Prostate gland (tissue), 2 donors: ENCODE measurements around the gene NDUFC1.

Experiments used
- POLR2AphosphoS5 ChIP-seq: sonication (generic); formaldehyde crosslinking; IDR thresholded peaks from one replicate; pipeline ENCODE4 v1.6.1; 2017; ENCODE audit warnings: antibody characterized with exemption
- TF ChIP-seq, protein P1 (sequence below), 4 experiments: fragments of 200-600 bp in 2 of 4; fragments of 450-650 bp in 2 of 4; sonication (generic) in 2 of 4; IDR thresholded peaks; 1 replicate in 3 of 4; 2 replicates in 1 of 4; pipeline ENCODE4 v1.5.1; 2016 to 2019; ENCODE audit warnings: antibody characterized with exemption in 4 of 4, mild to moderate bottlenecking in 2 of 4, moderate library complexity in 2 of 4

GRCh38 chr4:139330283-139330682, 28.0 kb upstream of the NDUFC1 start:
- TF ChIP-seq, protein P1, sequence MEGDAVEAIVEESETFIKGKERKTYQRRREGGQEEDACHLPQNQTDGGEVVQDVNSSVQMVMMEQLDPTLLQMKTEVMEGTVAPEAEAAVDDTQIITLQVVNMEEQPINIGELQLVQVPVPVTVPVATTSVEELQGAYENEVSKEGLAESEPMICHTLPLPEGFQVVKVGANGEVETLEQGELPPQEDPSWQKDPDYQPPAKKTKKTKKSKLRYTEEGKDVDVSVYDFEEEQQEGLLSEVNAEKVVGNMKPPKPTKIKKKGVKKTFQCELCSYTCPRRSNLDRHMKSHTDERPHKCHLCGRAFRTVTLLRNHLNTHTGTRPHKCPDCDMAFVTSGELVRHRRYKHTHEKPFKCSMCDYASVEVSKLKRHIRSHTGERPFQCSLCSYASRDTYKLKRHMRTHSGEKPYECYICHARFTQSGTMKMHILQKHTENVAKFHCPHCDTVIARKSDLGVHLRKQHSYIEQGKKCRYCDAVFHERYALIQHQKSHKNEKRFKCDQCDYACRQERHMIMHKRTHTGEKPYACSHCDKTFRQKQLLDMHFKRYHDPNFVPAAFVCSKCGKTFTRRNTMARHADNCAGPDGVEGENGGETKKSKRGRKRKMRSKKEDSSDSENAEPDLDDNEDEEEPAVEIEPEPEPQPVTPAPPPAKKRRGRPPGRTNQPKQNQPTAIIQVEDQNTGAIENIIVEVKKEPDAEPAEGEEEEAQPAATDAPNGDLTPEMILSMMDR (IDR thresholded peaks at IDR 0.05) = no peak
- TF ChIP-seq POLR2AphosphoS5 = no peak
